ENCODE results near the gene KAT8. TPM values are rescaled to one million over a fixed set of nuclear protein-coding genes. Genes with fewer than 3 reads are reported as not detected.
"Not testable (repeated sequence)": the region's sequence is repeated elsewhere in the genome, so short reads cannot be mapped to it uniquely, and the experiment has no call there.

KAT8 gene
- total RNA-seq, 1 experiment from 2014 or later: 55.6 TPM

- DNase-seq (ENCODE audit: low spot score): no peak
Measured at GRCh38 chr16:31148896-31149295, 31.4 kb downstream of the KAT8 start.

DNA sequence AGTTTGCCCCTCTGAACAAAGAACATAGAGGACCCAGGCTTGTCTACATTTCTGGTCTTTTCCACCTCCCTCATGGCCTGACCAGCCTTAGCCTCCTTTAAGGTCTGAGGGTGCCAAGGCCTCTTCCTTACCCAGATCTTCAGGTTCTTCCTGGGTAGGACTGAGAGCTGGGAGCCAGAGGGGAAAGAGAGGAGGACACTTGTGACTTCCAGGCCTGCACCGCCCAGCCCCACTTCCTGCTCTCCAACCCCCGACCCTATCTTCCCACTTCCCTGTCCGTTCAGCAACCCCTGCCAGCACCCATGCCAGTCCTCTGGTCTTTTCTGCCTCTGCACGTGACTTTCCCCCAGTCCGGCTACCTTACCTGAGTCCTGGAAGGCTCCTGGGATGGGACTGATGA, 31.9 kb downstream of the KAT8 start:
- no peak for DNase-seq (ENCODE audit: low spot score)

GRCh38 chr16:31149894-31150890, 32.7 kb downstream of the KAT8 start, which contains the start of gene PRSS36:
Gene PRSS36, minus strand, starts transcription at chr16:31150066. Its CDS starts 31 bp downstream, at chr16:31150035.
- DNase-seq (ENCODE audit: low spot score): no peak

DNA sequence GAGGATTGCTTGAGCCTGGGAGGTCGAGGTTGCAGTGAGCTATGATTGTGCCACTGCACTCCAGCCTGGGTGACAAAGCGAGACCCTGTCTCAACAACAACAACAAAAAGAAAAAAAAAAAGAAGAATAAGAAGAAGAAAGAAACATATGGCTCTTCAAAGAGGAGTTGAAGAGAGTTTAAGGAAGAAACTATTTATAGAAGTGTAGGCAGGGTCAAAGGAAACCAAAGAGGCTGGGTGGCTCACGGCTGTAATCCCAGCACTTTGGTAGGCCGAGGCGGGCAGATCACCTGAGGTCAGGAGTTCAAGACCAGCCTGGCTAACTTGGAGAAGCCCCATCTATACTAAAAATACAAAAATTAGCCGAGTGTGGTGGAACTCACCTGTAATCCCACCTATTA, 33.5 kb downstream of the KAT8 start:
- not testable (repeated sequence) for DNase-seq (ENCODE audit: low spot score)

- no peak for DNase-seq (ENCODE audit: low spot score)
Measured at GRCh38 chr16:31157136-31157535, 39.7 kb downstream of the KAT8 start.

DNA sequence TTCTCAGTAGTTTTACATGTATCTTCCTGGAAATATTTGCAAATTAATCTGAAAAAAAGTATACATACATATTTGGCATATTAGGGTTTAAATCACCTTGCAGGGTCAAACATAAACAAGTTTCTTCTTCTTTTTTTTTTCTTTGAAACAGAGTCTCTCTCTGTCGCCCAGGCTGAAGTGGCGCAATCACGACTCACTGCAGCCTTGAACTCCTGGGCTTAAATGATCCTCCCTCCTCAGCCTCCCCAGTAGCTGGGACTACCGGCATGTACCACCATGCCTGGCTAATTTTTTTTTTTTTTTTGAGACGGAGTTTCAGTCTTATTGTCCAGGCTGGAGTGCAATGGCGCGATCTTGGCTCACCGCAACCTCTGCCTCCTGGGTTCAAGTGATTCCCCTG, 49.9 kb downstream of the KAT8 start:
- DNase-seq (ENCODE audit: low spot score): no peak

DNA sequence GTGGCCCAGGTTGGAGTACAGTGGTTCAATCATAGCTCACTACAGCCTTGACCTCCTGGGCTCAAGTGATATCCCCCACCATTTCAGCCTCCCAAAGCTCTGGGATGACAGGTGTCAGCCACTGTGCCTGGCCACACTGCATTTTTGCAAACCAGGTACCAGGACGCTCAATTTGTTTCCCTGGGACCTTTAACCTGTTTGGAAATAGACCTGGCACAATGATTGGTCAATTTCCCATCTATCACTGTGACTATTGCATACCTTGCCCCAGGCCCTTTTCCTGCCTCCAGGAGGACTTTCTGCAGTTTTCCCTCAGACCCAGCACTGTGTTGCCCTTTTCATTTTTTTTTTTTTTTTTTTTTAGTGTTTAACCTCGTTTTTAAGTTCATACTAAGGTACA, 51.4 kb downstream of the KAT8 start:
- no peak for DNase-seq (ENCODE audit: low spot score)

DNA sequence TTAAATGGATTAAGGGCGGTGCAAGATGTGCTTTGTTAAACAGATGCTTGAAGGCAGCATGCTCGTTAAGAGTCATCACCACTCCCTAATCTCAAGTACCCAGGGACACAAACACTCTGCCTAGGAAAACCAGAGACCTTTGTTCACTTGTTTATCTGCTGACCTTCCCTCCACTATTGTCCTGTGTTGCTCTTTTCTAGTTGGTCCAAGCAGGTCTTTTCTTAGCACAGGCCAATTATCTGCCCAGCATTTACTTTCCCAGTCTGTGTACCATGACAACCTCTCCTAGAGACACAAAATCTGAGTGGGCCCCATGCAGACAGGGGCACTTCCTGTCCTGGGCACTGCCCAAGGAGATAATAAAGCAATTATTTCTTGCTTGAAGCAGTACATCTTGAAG, 52.6 kb downstream of the KAT8 start:
- not testable (repeated sequence) for DNase-seq (ENCODE audit: low spot score)

DNA sequence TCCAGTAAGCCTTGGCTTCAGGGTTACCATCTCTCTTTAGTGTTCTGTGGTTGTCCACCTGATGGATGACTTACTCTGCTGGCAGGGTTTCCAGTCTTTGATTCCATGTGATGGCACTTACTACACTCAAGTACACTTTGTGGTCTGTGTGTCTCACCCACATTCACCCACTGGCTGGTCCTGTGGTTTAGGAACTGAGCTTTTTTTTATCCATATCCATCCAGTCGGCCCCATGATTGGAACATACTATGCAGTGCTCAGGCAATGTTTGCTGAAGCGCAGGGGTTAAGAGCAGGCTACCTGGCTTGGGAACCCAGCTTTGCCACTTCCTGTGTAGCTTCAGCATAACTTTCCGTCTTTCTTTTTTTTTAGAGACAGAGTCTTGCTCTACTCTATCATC, 59.7 kb downstream of the KAT8 start:
- peak; percentile 98 for DNase-seq (ENCODE audit: low spot score)

- DNase-seq (ENCODE audit: low spot score): no peak
Measured at GRCh38 chr16:31179219-31179746, 61.8 kb downstream of the KAT8 start.

GRCh38 chr16:31179747-31180459, 62.4 kb downstream of the KAT8 start, which contains the start of gene FUS:
Gene FUS, plus strand, starts transcription at chr16:31180139. Its CDS starts 76 bp downstream, at chr16:31180215.
- peak; percentile 86 for DNase-seq (ENCODE audit: low spot score)

Other genes starting within 250 kb of the KAT8 start
- gene BCL7C, start 223.6 kb upstream of the KAT8 start, total RNA-seq (2014; rRNA removed; shearing (Covaris generic)): 57.3 and 60.8 TPM in 2 replicates
- gene CTF1, start 221.1 kb upstream of the KAT8 start, total RNA-seq (2014; rRNA removed; shearing (Covaris generic)): 1.9 and 2.3 TPM in 2 replicates
- gene FBXL19, start 194.1 kb upstream of the KAT8 start, total RNA-seq (2014; rRNA removed; shearing (Covaris generic)): 18.7 and 32.5 TPM in 2 replicates
- 46.4 and 50.8 TPM in 2 replicates for gene ORAI3, start 168.6 kb upstream of the KAT8 start, total RNA-seq (2014; rRNA removed; shearing (Covaris generic))
- gene SETD1A, start 159.9 kb upstream of the KAT8 start, total RNA-seq (2014; rRNA removed; shearing (Covaris generic)): 3.5 and 3.8 TPM in 2 replicates
- 30.4 and 33.8 TPM in 2 replicates for gene HSD3B7, start 132.5 kb upstream of the KAT8 start, total RNA-seq (2014; rRNA removed; shearing (Covaris generic))
- gene STX1B, start 107.0 kb upstream of the KAT8 start, total RNA-seq (2014; rRNA removed; shearing (Covaris generic)): 0.26 and 3.5 TPM in 2 replicates
- gene STX4, start 84.1 kb upstream of the KAT8 start, total RNA-seq (2014; rRNA removed; shearing (Covaris generic)): 35.2 and 40.0 TPM in 2 replicates
- gene ZNF668, start 43.4 kb upstream of the KAT8 start, total RNA-seq (2014; rRNA removed; shearing (Covaris generic)): 31.2 and 35.5 TPM in 2 replicates
- gene ZNF646, start 43.2 kb upstream of the KAT8 start, total RNA-seq (2014; rRNA removed; shearing (Covaris generic)): 10.3 and 11.5 TPM in 2 replicates
- 2.0 and 3.5 TPM in 2 replicates for gene PRSS53, start 28.7 kb upstream of the KAT8 start, total RNA-seq (2014; rRNA removed; shearing (Covaris generic))
- 137 and 164 TPM in 2 replicates for gene VKORC1, start 22.9 kb upstream of the KAT8 start, total RNA-seq (2014; rRNA removed; shearing (Covaris generic))
- gene BCKDK, start 9.3 kb upstream of the KAT8 start, total RNA-seq (2014; rRNA removed; shearing (Covaris generic)): 28.6 and 38.1 TPM in 2 replicates
- gene PRSS8, start 18.1 kb downstream of the KAT8 start, total RNA-seq (2014; rRNA removed; shearing (Covaris generic)): 2.9 and 4.2 TPM in 2 replicates
- gene PRSS36, start 32.4 kb downstream of the KAT8 start, total RNA-seq (2014; rRNA removed; shearing (Covaris generic)): 0.41 and 0.55 TPM in 2 replicates
- gene FUS, start 62.5 kb downstream of the KAT8 start, total RNA-seq (2014; rRNA removed; shearing (Covaris generic)): 14.4 and 26.9 TPM in 2 replicates
- gene PYCARD, start 85.1 kb downstream of the KAT8 start, total RNA-seq (2014; rRNA removed; shearing (Covaris generic)): not detected in 2 replicates
- under 0.01 and 0.02 TPM in 2 replicates for gene TRIM72, start 96.5 kb downstream of the KAT8 start, total RNA-seq (2014; rRNA removed; shearing (Covaris generic))
- not detected in 2 replicates for gene PYDC1, start 99.5 kb downstream of the KAT8 start, total RNA-seq (2014; rRNA removed; shearing (Covaris generic))
- gene ITGAM, start 142.3 kb downstream of the KAT8 start, total RNA-seq (2014; rRNA removed; shearing (Covaris generic)): 1.0 and 3.1 TPM in 2 replicates
- gene ITGAX, start 237.5 kb downstream of the KAT8 start, total RNA-seq (2014; rRNA removed; shearing (Covaris generic)): 1.5 and 4.1 TPM in 2 replicates